K562 (cell line): ENCODE measurements around the gene ELFN2. TPM values are rescaled to one million over a fixed set of nuclear protein-coding genes. Genes with fewer than 3 reads are reported as not detected.

Experiments used
- ATAC-seq: fragments of 200-7000 bp; cut with Tn5 transposase; 3 replicates; pipeline ENCODE4 v1.9.1; 2020; ENCODE audit warnings: moderate library complexity
- BruUV-seq: library from RNA; stranded (reverse); fragments of 400-500 nt; replicated peaks from 2 replicates; lab custom pipeline; 2021; lab: Mats Ljungman, UMichigan
- CTCF ChIA-PET: fragments of 300-600 bp; formaldehyde crosslinking; extraction: SDS; loops from one replicate; lab custom pipeline; 2021; ENCODE audit warnings: low intra/inter-chr PET ratio; lab: Yijun Ruan, JAX
- POLR2A ChIA-PET: fragments of 300-600, 350-650 bp; sonication (Branson Sonifier 250); formaldehyde crosslinking; extraction: SDS; loops from one replicate; lab custom pipeline; 2021; ENCODE audit warnings: antibody characterized with exemption, inconsistent platforms; lab: Yijun Ruan, JAX
- DNase-seq, 4 experiments: peaks; one replicate each; pipeline versions ENCODE4 v3.0.0 to v3.0.0-alpha.2; 2011 to 2018; ENCODE audit warnings: low spot score in 3 of 4, mixed read lengths in 3 of 4; ENCODE audit errors: extremely low read depth in 1 of 4
- FAIRE-seq: peaks from 2 replicates; lab custom pipeline; 2011; peaks lifted over from hg19 to GRCh38; lab: Jason Lieb, UNC
- H2AFZ ChIP-seq: 2 replicates; pipeline ENCODE4 v1.6.0; 2011; ENCODE audit warnings: low read depth, low read length, control low read depth, inconsistent platforms
- H3K27ac ChIP-seq: fragments of 200-600 bp; 3 replicates; pipeline ENCODE4 v1.8.0; 2011; ENCODE audit warnings: low read depth, mild to moderate bottlenecking, control low read depth, inconsistent platforms, low read length, moderate library complexity, mixed read lengths; ENCODE audit errors: extremely low read depth
- H3K27me3 ChIP-seq, 2 experiments: fragments of 300-600 bp in 1 of 2; 2 replicates in 1 of 2; 3 replicates in 1 of 2; pipeline versions ENCODE4 v1.6.0 to v1.8.0; 2011; ENCODE audit warnings: inconsistent platforms in 2 of 2, low read length in 2 of 2, mild to moderate bottlenecking in 1 of 2, mixed read lengths in 1 of 2, moderate library complexity in 1 of 2; ENCODE audit not compliant: control insufficient read depth in 2 of 2, insufficient read depth in 2 of 2
- H3K36me3 ChIP-seq: fragments of 300-600 bp; 3 replicates; pipeline ENCODE4 v1.8.0; 2011; ENCODE audit warnings: mild to moderate bottlenecking, low read length, inconsistent platforms; ENCODE audit not compliant: control insufficient read depth, insufficient read depth
- H3K4me1 ChIP-seq, 2 experiments: fragments of 200-600 bp in 1 of 2; replicated peaks in 1 of 2; 2 replicates in 1 of 2; 3 replicates in 1 of 2; pipeline versions ENCODE4 v1.5.1 to v1.8.0; 2011; ENCODE audit warnings: inconsistent platforms in 2 of 2, low read length in 2 of 2, mild to moderate bottlenecking in 1 of 2, mixed read lengths in 1 of 2, moderate library complexity in 1 of 2; ENCODE audit not compliant: control insufficient read depth in 2 of 2, insufficient read depth in 2 of 2
- H3K4me2 ChIP-seq: 2 replicates; pipeline ENCODE4 v1.6.1; 2011; ENCODE audit warnings: low read length, control low read depth, inconsistent platforms, mixed read lengths; ENCODE audit not compliant: insufficient read depth
- H3K4me3 ChIP-seq: fragments of 200-600 bp; sonication (generic), shearing (Covaris generic); 2 replicates; pipeline ENCODE4 v1.5.1; 2016; ENCODE audit warnings: control low read depth, inconsistent platforms
- H3K79me2 ChIP-seq: fragments of 200-600 bp; 3 replicates; pipeline ENCODE4 v1.8.0; 2011; ENCODE audit warnings: low read length, inconsistent platforms; ENCODE audit not compliant: control insufficient read depth, insufficient read depth
- H3K9ac ChIP-seq, 2 experiments: 2 replicates each; pipeline versions ENCODE4 v1.6.0 to v1.6.1; 2011; ENCODE audit warnings: low read depth in 2 of 2, low read length in 2 of 2, control low read depth in 1 of 2, inconsistent platforms in 1 of 2, mild to moderate bottlenecking in 1 of 2, mixed read lengths in 1 of 2; ENCODE audit not compliant: insufficient read depth in 1 of 2
- H3K9me1 ChIP-seq: one replicate; pipeline ENCODE4 v1.6.0; 2011; ENCODE audit warnings: inconsistent platforms, mild to moderate bottlenecking, low read length, moderate library complexity; ENCODE audit not compliant: control insufficient read depth, insufficient read depth
- H3K9me3 ChIP-seq: replicated peaks from 2 replicates; pipeline ENCODE4 v1.5.1; 2011; ENCODE audit warnings: low read depth, low read length, inconsistent platforms; ENCODE audit not compliant: control insufficient read depth, insufficient read depth
- H4K20me1 ChIP-seq: replicated peaks from 2 replicates; pipeline ENCODE4 v1.6.1; 2011; ENCODE audit warnings: low read length, inconsistent platforms, mixed read lengths; ENCODE audit not compliant: control insufficient read depth, insufficient read depth
- CEBPB ChIP-seq: fragments of 450-650 bp; IDR thresholded peaks from 2 replicates; pipeline ENCODE4 v1.6.1; 2016; ENCODE audit warnings: missing genetic modification characterization, missing compliant biosample characterization
- PHB2 ChIP-seq: fragments of 450-650 bp; IDR thresholded peaks from 2 replicates; pipeline ENCODE4 v1.6.1; 2017; ENCODE audit warnings: low read depth
- RFX7 ChIP-seq: fragments of 250-450 bp; sonication (Bioruptor Pico); IDR thresholded peaks from 2 replicates; pipeline ENCODE4 v1.5.1; 2021; ENCODE audit warnings: mild to moderate bottlenecking
- U2AF2 ChIP-seq: fragments of 200-400 bp; formaldehyde crosslinking; optimal IDR thresholded peaks from 2 replicates; pipeline ENCODE3; 2017; ENCODE audit warnings: low read depth, mild to moderate bottlenecking, low read length
- USF2 ChIP-seq: sonication (generic); formaldehyde crosslinking; IDR thresholded peaks from 2 replicates; pipeline ENCODE4 v1.5.0; 2020; ENCODE audit warnings: missing genetic modification reagents
- ZBTB17 ChIP-seq: fragments of 450-650 bp; formaldehyde crosslinking; IDR thresholded peaks from 2 replicates; pipeline ENCODE4 v1.4.0; 2020; ENCODE audit warnings: mild to moderate bottlenecking
- ZBTB33 ChIP-seq: sonication (generic); formaldehyde crosslinking; IDR thresholded peaks from 2 replicates; pipeline ENCODE4 v1.8.1; 2023; ENCODE audit warnings: mild to moderate bottlenecking, missing genetic modification reagents
- ZFP36 ChIP-seq: fragments of 150-350 bp; IDR thresholded peaks from 2 replicates; pipeline ENCODE4 v1.6.1; 2018; ENCODE audit warnings: low read length, low read depth; ENCODE audit not compliant: partially characterized antibody
- ZNF121 ChIP-seq: sonication (generic); formaldehyde crosslinking; conservative IDR thresholded peaks from 2 replicates; pipeline ENCODE4 v1.8.0; 2022; ENCODE audit warnings: missing genetic modification reagents
- ZNF766 ChIP-seq: fragments of 200-800 bp; sonication (Bioruptor generic); conservative IDR thresholded peaks from 2 replicates; pipeline ENCODE4 v1.6.1; 2016; ENCODE audit warnings: missing genetic modification characterization, missing compliant biosample characterization
- WGBS: fragments of 100-300 bp; shearing (Covaris generic); methylation state at CpG from one replicate; pipeline ENCODE4 v1.1.6; 2016; ENCODE audit warnings: low coverage, mixed read lengths; ENCODE audit not compliant: insufficient coverage; ENCODE audit errors: missing lambda C conversion rate; 5-methylcytosine and 5-hydroxymethylcytosine counted together
- in situ Hi-C: fragments of 300-500 bp; cut with MboI; formaldehyde crosslinking; loops from 4 replicates; pipeline ENCODE4 v1.15.0; 2018; ENCODE audit warnings: inconsistent platforms, mixed read lengths
- intact Hi-C: fragments of 100-400 bp; cut with micrococcal nuclease; formaldehyde crosslinking; loops from 2 replicates; pipeline ENCODE4 v1.14.2; 2022
- polyA plus RNA-seq, 8 experiments: library from polyadenylated mRNA; depleted of rRNA in 4 of 8; stranded (reverse) in 5 of 8; unstranded in 3 of 8; fragments of >200 nt; fragmentation: Nextera tagmentation in 2 of 8; fragmentation: Illumina TruSeq in 1 of 8; extraction: Ambion mirVana in 2 of 8; extraction: Trizol in 1 of 8; gene quantifications; 2 replicates each; pipeline versions ENCODE4 v1.2.1 to v1.2.3, GENCODE V29; 2011 to 2014; ENCODE audit warnings: inconsistent platforms in 1 of 8, missing spikeins in 1 of 8
- total RNA-seq, 7 experiments: library from RNA; depleted of rRNA in 6 of 7; stranded (reverse); fragments of >200 nt in 6 of 7; fragmentation: Illumina TruSeq in 2 of 7; extraction: Trizol in 2 of 7; gene quantifications; 2 replicates each; pipeline versions ENCODE4 v1.2.1 to v1.2.3, GENCODE V29; 2011 to 2021; ENCODE audit warnings: low replicate concordance in 1 of 7

ELFN2 gene
- total and polyA plus RNA-seq, 9 of the 15 experiments (the other 6 are each of a cell fraction or from before 2014, with no cell fraction given) = not detected

- no peak for ATAC-seq
- Histone ChIP-seq H3K4me3 (no peak overlapping the region), H3K4me2 (no peak overlapping the region), H3K27me3 (peaks cover 4 to 25% of the 10 kb centered on the region in 2 experiments; a peak in 4 of 5 replicates), H3K79me2 (no peaks in the 10 kb centered on the region), H3K27ac (no peak overlapping the region), H3K9me3 (no peaks in the 10 kb centered on the region), H2AFZ (no peak overlapping the region), H4K20me1 (peaks cover 5% of the 10 kb centered on the region; the same call in 1 of the 2 replicates), H3K9ac (no peak overlapping the region), H3K9me1 (no peaks in the 10 kb centered on the region), H3K4me1 (no peaks in the 10 kb centered on the region; a peak in 1 of 5 replicates), H3K36me3 (no peaks in the 10 kb centered on the region)
- in situ Hi-C loops = no loop called here
- no peak for FAIRE-seq
- ChIA-PET POLR2A (interaction anchor here (0.7 kb wide), 1 partner anchor 144 kb away, joined by 5 read pairs; no protein-coding TSS in a partner anchor), CTCF (interaction anchor here (1.2 kb wide), 1 partner anchor 139 kb away, joined by 6 read pairs; no protein-coding TSS in a partner anchor)
- DNase-seq = no peak
- TF ChIP-seq ZFP36 (no peak), PHB2 (no peak), ZNF766 (CRISPR knock-in tag) (no peak), ZNF121 (CRISPR knock-in tag) (no peak), U2AF2 (no peak), USF2 (CRISPR knock-in tag) (no peak), RFX7 (no peak), ZBTB33 (CRISPR knock-in tag) (no peak), ZBTB17 (no peak), CEBPB (tag) (no peak)
- no TSS peak for BruUV-seq
- 7% methylated on average over 13 of the region's 18 CpGs for WGBS
- intact Hi-C loops = no loop called here
Observed at GRCh38 chr22:37318364-37319109, 108.7 kb downstream of the ELFN2 start.

Other genes with a start within 250 kb of the ELFN2 start
Only the 7 nearest of the 12 such genes appear.
- gene RAC2, start 183.2 kb downstream of the ELFN2 start, total RNA-seq (2014; rRNA removed) = 40.4 and 59.3 TPM in 2 replicates
- gene RAC2, start 183.2 kb downstream of the ELFN2 start, total RNA-seq (2014; rRNA removed; fragmentation: Illumina TruSeq; extraction: Trizol) = 18.6 and 22.7 TPM in 2 replicates
- gene RAC2, start 183.2 kb downstream of the ELFN2 start, total RNA-seq (2015; rRNA removed; fragmentation: Illumina TruSeq; extraction: Trizol) = 45.1 and 50.1 TPM in 2 replicates
- 82.8 and 95.3 TPM in 2 replicates for gene RAC2, start 183.2 kb downstream of the ELFN2 start, total RNA-seq (2021)
- gene RAC2, start 183.2 kb downstream of the ELFN2 start, polyA plus RNA-seq (2011; rRNA removed) = 43.3 and 102 TPM in 2 replicates
- gene RAC2, start 183.2 kb downstream of the ELFN2 start, polyA plus RNA-seq (2014; fragmentation: Illumina TruSeq; extraction: Trizol) = 103 and 132 TPM in 2 replicates
- gene RAC2, start 183.2 kb downstream of the ELFN2 start, polyA plus RNA-seq (2014; fragmentation: Nextera tagmentation; extraction: Ambion mirVana) = 10 to 100 TPM; 25.4 to 26.8 TPM
- gene RAC2, start 183.2 kb downstream of the ELFN2 start, polyA plus RNA-seq (2014; rRNA removed) = 49.1 and 51.0 TPM in 2 replicates
- gene CYTH4, start 145.0 kb downstream of the ELFN2 start, total RNA-seq (2014; rRNA removed) = 0.33 and 0.68 TPM in 2 replicates
- 0.10 and 0.18 TPM in 2 replicates for gene CYTH4, start 145.0 kb downstream of the ELFN2 start, total RNA-seq (2014; rRNA removed; fragmentation: Illumina TruSeq; extraction: Trizol)
- gene CYTH4, start 145.0 kb downstream of the ELFN2 start, total RNA-seq (2015; rRNA removed; fragmentation: Illumina TruSeq; extraction: Trizol) = 0.54 and 0.60 TPM in 2 replicates
- 0.58 and 0.75 TPM in 2 replicates for gene CYTH4, start 145.0 kb downstream of the ELFN2 start, total RNA-seq (2021)
- gene CYTH4, start 145.0 kb downstream of the ELFN2 start, polyA plus RNA-seq (2011; rRNA removed) = 2.0 and 2.5 TPM in 2 replicates
- 0.28 and 0.33 TPM in 2 replicates for gene CYTH4, start 145.0 kb downstream of the ELFN2 start, polyA plus RNA-seq (2014; fragmentation: Illumina TruSeq; extraction: Trizol)
- gene CYTH4, start 145.0 kb downstream of the ELFN2 start, polyA plus RNA-seq (2014; fragmentation: Nextera tagmentation; extraction: Ambion mirVana) = under 1 TPM in 1 of 2 experiments, not detected in 1; 0.03 TPM
- 0.73 and 1.1 TPM in 2 replicates for gene CYTH4, start 145.0 kb downstream of the ELFN2 start, polyA plus RNA-seq (2014; rRNA removed)
- 0.53 and 0.54 TPM in 2 replicates for gene MFNG, start 58.9 kb upstream of the ELFN2 start, total RNA-seq (2014; rRNA removed)
- gene MFNG, start 58.9 kb upstream of the ELFN2 start, total RNA-seq (2014; rRNA removed; fragmentation: Illumina TruSeq; extraction: Trizol) = 0.32 TPM in 1 of 2 replicates, not detected in the other
- gene MFNG, start 58.9 kb upstream of the ELFN2 start, total RNA-seq (2015; rRNA removed; fragmentation: Illumina TruSeq; extraction: Trizol) = 0.26 TPM in 1 of 2 replicates, not detected in the other
- gene MFNG, start 58.9 kb upstream of the ELFN2 start, total RNA-seq (2021) = 0.73 and 0.89 TPM in 2 replicates
- 0.08 and 0.38 TPM in 2 replicates for gene MFNG, start 58.9 kb upstream of the ELFN2 start, polyA plus RNA-seq (2011; rRNA removed)
- 0.14 and 0.16 TPM in 2 replicates for gene MFNG, start 58.9 kb upstream of the ELFN2 start, polyA plus RNA-seq (2014; fragmentation: Illumina TruSeq; extraction: Trizol)
- not detected for gene MFNG, start 58.9 kb upstream of the ELFN2 start, polyA plus RNA-seq (2014; fragmentation: Nextera tagmentation; extraction: Ambion mirVana)
- 0.13 and 0.20 TPM in 2 replicates for gene MFNG, start 58.9 kb upstream of the ELFN2 start, polyA plus RNA-seq (2014; rRNA removed)
- gene CARD10, start 91.9 kb upstream of the ELFN2 start, total RNA-seq (2014; rRNA removed) = 4.2 and 4.4 TPM in 2 replicates
- gene CARD10, start 91.9 kb upstream of the ELFN2 start, total RNA-seq (2014; rRNA removed; fragmentation: Illumina TruSeq; extraction: Trizol) = 0.57 and 0.84 TPM in 2 replicates
- 1.6 TPM in 2 replicates for gene CARD10, start 91.9 kb upstream of the ELFN2 start, total RNA-seq (2015; rRNA removed; fragmentation: Illumina TruSeq; extraction: Trizol)
- gene CARD10, start 91.9 kb upstream of the ELFN2 start, total RNA-seq (2021) = 4.6 and 5.8 TPM in 2 replicates
- gene CARD10, start 91.9 kb upstream of the ELFN2 start, polyA plus RNA-seq (2011; rRNA removed) = 3.0 and 4.2 TPM in 2 replicates
- 1.5 and 3.2 TPM in 2 replicates for gene CARD10, start 91.9 kb upstream of the ELFN2 start, polyA plus RNA-seq (2014; fragmentation: Illumina TruSeq; extraction: Trizol)
- gene CARD10, start 91.9 kb upstream of the ELFN2 start, polyA plus RNA-seq (2014; fragmentation: Nextera tagmentation; extraction: Ambion mirVana) = under 1 TPM; 0.13 to 0.20 TPM
- 3.6 and 5.8 TPM in 2 replicates for gene CARD10, start 91.9 kb upstream of the ELFN2 start, polyA plus RNA-seq (2014; rRNA removed)
- gene CDC42EP1, start 133.0 kb upstream of the ELFN2 start, total RNA-seq (2014; rRNA removed) = 29.0 and 41.6 TPM in 2 replicates
- 2.7 and 3.2 TPM in 2 replicates for gene CDC42EP1, start 133.0 kb upstream of the ELFN2 start, total RNA-seq (2014; rRNA removed; fragmentation: Illumina TruSeq; extraction: Trizol)
- gene CDC42EP1, start 133.0 kb upstream of the ELFN2 start, total RNA-seq (2015; rRNA removed; fragmentation: Illumina TruSeq; extraction: Trizol) = 7.3 and 8.3 TPM in 2 replicates
- gene CDC42EP1, start 133.0 kb upstream of the ELFN2 start, total RNA-seq (2021) = 62.8 and 70.2 TPM in 2 replicates
- gene CDC42EP1, start 133.0 kb upstream of the ELFN2 start, polyA plus RNA-seq (2011; rRNA removed) = 4.0 and 13.8 TPM in 2 replicates
- 18.4 and 49.9 TPM in 2 replicates for gene CDC42EP1, start 133.0 kb upstream of the ELFN2 start, polyA plus RNA-seq (2014; fragmentation: Illumina TruSeq; extraction: Trizol)
- under 1 TPM; 0.67 to 0.69 TPM for gene CDC42EP1, start 133.0 kb upstream of the ELFN2 start, polyA plus RNA-seq (2014; fragmentation: Nextera tagmentation; extraction: Ambion mirVana)
- gene CDC42EP1, start 133.0 kb upstream of the ELFN2 start, polyA plus RNA-seq (2014; rRNA removed) = 22.5 and 28.1 TPM in 2 replicates
- not detected in 2 replicates for gene LGALS2, start 152.6 kb upstream of the ELFN2 start, total RNA-seq (2014; rRNA removed)
- gene LGALS2, start 152.6 kb upstream of the ELFN2 start, total RNA-seq (2014; rRNA removed; fragmentation: Illumina TruSeq; extraction: Trizol) = not detected in 2 replicates
- gene LGALS2, start 152.6 kb upstream of the ELFN2 start, total RNA-seq (2015; rRNA removed; fragmentation: Illumina TruSeq; extraction: Trizol) = not detected in 2 replicates
- not detected in 2 replicates for gene LGALS2, start 152.6 kb upstream of the ELFN2 start, total RNA-seq (2021)
- not detected in 2 replicates for gene LGALS2, start 152.6 kb upstream of the ELFN2 start, polyA plus RNA-seq (2011; rRNA removed)
- not detected in 2 replicates for gene LGALS2, start 152.6 kb upstream of the ELFN2 start, polyA plus RNA-seq (2014; fragmentation: Illumina TruSeq; extraction: Trizol)
- not detected for gene LGALS2, start 152.6 kb upstream of the ELFN2 start, polyA plus RNA-seq (2014; fragmentation: Nextera tagmentation; extraction: Ambion mirVana)
- gene LGALS2, start 152.6 kb upstream of the ELFN2 start, polyA plus RNA-seq (2014; rRNA removed) = not detected in 2 replicates
- gene GGA1, start 181.4 kb upstream of the ELFN2 start, total RNA-seq (2014; rRNA removed) = 48.0 and 51.3 TPM in 2 replicates
- gene GGA1, start 181.4 kb upstream of the ELFN2 start, total RNA-seq (2014; rRNA removed; fragmentation: Illumina TruSeq; extraction: Trizol) = 19.7 and 24.2 TPM in 2 replicates
- 29.9 and 31.1 TPM in 2 replicates for gene GGA1, start 181.4 kb upstream of the ELFN2 start, total RNA-seq (2015; rRNA removed; fragmentation: Illumina TruSeq; extraction: Trizol)
- gene GGA1, start 181.4 kb upstream of the ELFN2 start, total RNA-seq (2021) = 57.1 and 61.3 TPM in 2 replicates
- 50.4 and 53.3 TPM in 2 replicates for gene GGA1, start 181.4 kb upstream of the ELFN2 start, polyA plus RNA-seq (2011; rRNA removed)
- gene GGA1, start 181.4 kb upstream of the ELFN2 start, polyA plus RNA-seq (2014; fragmentation: Illumina TruSeq; extraction: Trizol) = 31.6 and 42.5 TPM in 2 replicates
- gene GGA1, start 181.4 kb upstream of the ELFN2 start, polyA plus RNA-seq (2014; fragmentation: Nextera tagmentation; extraction: Ambion mirVana) = 1 to 10 TPM; 1.5 to 1.9 TPM
- 69.5 and 71.3 TPM in 2 replicates for gene GGA1, start 181.4 kb upstream of the ELFN2 start, polyA plus RNA-seq (2014; rRNA removed)